Mesothelial cell of epicardium (in vitro differentiated cells): ENCODE data around the gene TNFRSF11A. TPM values are rescaled to one million over a fixed set of nuclear protein-coding genes. Genes with fewer than 3 reads are reported as not detected.

Source experiments
- DNase-seq, 2 experiments: peaks; one replicate each; pipeline ENCODE4 v3.0.0; 2021; ENCODE audit warnings: low spot score in 2 of 2; ENCODE audit not compliant: unreplicated experiment in 2 of 2
- H3K27ac Mint-ChIP-seq: 2 replicates; pipeline ENCODE4 v1.8.0; 2021; ENCODE audit warnings: mixed read lengths
- H3K27me3 Mint-ChIP-seq: 2 replicates; pipeline ENCODE4 v1.8.0; 2021; ENCODE audit warnings: low read depth, mixed read lengths
- H3K36me3 Mint-ChIP-seq: 2 replicates; pipeline ENCODE4 v1.8.0; 2021; ENCODE audit warnings: mixed read lengths
- H3K4me1 Mint-ChIP-seq: 2 replicates; pipeline ENCODE4 v1.8.0; 2021; ENCODE audit warnings: mixed read lengths
- H3K4me3 Mint-ChIP-seq: 2 replicates; pipeline ENCODE4 v1.8.0; 2021; ENCODE audit warnings: mild to moderate bottlenecking, moderate library complexity, mixed read lengths
- H3K9me3 Mint-ChIP-seq: 2 replicates; pipeline ENCODE4 v1.8.0; 2021; ENCODE audit warnings: mixed read lengths
- total RNA-seq: library from RNA; stranded (reverse); gene quantifications from 3 replicates; pipeline ENCODE4 v1.2.1, GENCODE V29; 2021
- TF ChIP-seq, protein P1 (sequence below): fragments of 200-600 bp; sonication (generic); IDR thresholded peaks from one replicate; pipeline ENCODE4 v1.5.0; 2021; ENCODE audit warnings: antibody characterized with exemption; ENCODE audit not compliant: unreplicated experiment

The TNFRSF11A gene
- 0.38 to 0.89 TPM (median 0.83 TPM) in 3 replicates for total RNA-seq

DNA sequence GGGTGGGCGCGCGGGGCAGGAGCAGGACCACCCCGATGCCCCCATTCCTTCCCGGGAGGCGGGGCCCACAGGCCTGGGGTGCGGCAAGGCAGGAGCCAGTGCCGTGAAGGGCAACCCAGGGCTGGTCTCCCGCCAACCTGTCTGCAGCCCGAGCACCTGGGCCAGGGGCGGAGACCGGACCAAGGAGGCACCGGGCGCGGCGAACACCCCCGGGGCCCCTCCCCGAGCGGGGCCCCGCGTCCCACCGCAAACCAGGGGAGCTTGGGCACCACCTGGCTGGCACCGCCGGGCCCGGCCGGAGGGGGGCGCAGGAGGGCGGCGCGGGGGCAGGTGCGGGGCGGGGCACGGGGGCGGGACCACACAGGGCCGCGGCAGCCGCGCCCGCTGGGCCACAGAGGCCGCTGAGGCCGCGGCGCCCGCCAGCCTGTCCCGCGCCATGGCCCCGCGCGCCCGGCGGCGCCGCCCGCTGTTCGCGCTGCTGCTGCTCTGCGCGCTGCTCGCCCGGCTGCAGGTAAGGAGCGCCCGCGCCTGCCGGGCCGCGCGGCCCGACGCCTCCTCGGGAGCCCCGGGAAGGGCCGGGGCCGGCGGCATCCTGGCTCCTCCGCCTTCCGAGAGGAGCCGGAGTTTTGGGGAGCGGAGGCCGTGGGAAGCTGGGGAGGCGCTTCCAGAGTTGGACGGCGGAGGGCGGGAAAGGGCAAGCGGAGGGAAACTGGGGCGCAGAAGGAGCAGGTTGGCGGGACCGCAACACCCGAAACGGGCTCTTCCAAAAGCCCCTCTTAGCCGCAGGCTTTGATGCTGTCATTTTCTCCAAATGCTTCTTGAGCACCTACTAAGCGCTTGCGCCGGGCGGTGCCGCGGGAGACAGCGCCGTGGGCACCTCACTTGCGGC, at the start of gene TNFRSF11A:
TSS of gene TNFRSF11A (plus strand) at position 394 of the 889 bp plus-strand sequence. CDS start at position 437, 43 bp downstream.
- Mint-ChIP-seq H3K36me3 (no peaks in the 10 kb centered on the region), H3K4me3 (peak within 1 kb of the TSS; percentile 63), H3K9me3 (no peaks in the 10 kb centered on the region), H3K27ac (peak within 1 kb of the TSS; percentile 31), H3K4me1 (peaks cover 25% of the 10 kb centered on the region), H3K27me3 (peaks cover 85% of the 10 kb centered on the region)
- DNase-seq: no peak
- TF ChIP-seq, protein P1, sequence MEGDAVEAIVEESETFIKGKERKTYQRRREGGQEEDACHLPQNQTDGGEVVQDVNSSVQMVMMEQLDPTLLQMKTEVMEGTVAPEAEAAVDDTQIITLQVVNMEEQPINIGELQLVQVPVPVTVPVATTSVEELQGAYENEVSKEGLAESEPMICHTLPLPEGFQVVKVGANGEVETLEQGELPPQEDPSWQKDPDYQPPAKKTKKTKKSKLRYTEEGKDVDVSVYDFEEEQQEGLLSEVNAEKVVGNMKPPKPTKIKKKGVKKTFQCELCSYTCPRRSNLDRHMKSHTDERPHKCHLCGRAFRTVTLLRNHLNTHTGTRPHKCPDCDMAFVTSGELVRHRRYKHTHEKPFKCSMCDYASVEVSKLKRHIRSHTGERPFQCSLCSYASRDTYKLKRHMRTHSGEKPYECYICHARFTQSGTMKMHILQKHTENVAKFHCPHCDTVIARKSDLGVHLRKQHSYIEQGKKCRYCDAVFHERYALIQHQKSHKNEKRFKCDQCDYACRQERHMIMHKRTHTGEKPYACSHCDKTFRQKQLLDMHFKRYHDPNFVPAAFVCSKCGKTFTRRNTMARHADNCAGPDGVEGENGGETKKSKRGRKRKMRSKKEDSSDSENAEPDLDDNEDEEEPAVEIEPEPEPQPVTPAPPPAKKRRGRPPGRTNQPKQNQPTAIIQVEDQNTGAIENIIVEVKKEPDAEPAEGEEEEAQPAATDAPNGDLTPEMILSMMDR: peak; percentile 15

DNA sequence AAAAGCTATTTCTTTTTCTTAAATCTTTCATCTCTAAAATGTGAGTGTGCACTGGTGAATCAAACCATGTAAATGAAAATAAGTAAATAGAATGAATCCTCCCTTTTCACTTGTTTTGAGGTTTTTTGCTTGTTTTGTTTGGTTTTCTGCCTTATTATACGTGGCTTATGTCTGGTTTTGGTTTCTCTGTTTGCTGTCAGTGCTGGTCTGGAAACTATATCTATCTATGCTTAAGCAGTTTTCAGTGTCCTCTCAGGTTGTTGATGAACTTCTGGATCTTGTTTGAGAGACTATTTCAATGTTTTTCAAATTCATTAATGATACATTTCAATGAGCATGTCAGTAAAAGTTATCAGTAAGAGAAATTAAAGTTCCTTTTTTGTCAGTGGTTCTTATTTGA, 48.1 kb upstream of the TNFRSF11A start:
- no peak for DNase-seq
- H3K36me3 Mint-ChIP-seq: peaks cover 3% of the 10 kb centered on the region
- H3K4me3 Mint-ChIP-seq: no peak overlapping the region
- no peaks in the 10 kb centered on the region for H3K27me3 Mint-ChIP-seq
- no peaks in the 10 kb centered on the region for H3K9me3 Mint-ChIP-seq
- H3K4me1 Mint-ChIP-seq: peaks cover 4% of the 10 kb centered on the region
- H3K27ac Mint-ChIP-seq: no peak overlapping the region
- TF ChIP-seq, protein P1: no peak

DNA sequence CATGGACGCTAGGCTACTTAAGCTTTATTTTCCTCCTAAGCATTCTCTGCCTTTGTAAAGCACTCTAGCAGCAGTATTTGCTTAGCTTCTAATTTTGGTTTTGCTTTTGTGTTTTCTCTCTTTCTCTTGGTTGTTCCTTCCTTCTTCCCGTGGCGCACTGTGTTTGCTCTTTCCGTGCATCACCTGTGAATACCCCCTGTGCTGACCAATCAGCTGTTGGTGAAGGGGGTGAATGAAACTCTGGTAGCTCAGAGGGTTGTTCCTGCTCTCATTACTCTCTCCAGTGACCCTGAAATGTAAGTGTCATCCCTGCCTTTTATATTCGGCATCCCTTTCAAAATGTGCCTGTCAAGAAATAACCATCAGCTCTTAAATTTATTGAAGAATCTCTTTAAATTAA, 45.5 kb upstream of the TNFRSF11A start:
- Mint-ChIP-seq H3K27ac (no peak overlapping the region), H3K9me3 (no peaks in the 10 kb centered on the region), H3K27me3 (no peaks in the 10 kb centered on the region), H3K4me1 (peaks cover 4% of the 10 kb centered on the region), H3K36me3 (peaks cover 13% of the 10 kb centered on the region), H3K4me3 (no peak overlapping the region)
- TF ChIP-seq, protein P1: no peak
- DNase-seq: no peak

DNA sequence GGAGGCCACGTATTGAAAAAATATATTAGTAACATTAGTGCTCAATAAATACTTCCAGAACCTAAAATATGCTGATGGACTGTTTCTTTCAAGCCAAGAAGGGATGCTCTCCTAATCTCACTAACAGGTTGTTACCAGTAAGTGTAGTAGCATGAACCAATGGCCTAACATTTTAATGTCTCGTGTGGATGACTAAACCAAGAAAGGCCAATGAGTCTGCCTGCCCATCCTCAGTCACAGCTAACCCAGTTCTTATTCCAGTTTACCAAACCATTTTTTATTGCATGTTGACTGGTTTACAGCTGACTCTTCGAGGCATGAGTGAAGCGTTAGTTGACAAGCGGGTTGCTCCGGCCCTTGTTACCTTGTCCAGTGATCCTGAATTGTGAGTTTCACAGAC, 45.1 kb upstream of the TNFRSF11A start:
- H3K27me3 Mint-ChIP-seq: no peaks in the 10 kb centered on the region
- H3K4me1 Mint-ChIP-seq: peaks cover 4% of the 10 kb centered on the region
- H3K27ac Mint-ChIP-seq: no peak overlapping the region
- no peak overlapping the region for H3K4me3 Mint-ChIP-seq
- TF ChIP-seq, protein P1: no peak
- peaks cover 17% of the 10 kb centered on the region for H3K36me3 Mint-ChIP-seq
- no peaks in the 10 kb centered on the region for H3K9me3 Mint-ChIP-seq
- DNase-seq: no peak

DNA sequence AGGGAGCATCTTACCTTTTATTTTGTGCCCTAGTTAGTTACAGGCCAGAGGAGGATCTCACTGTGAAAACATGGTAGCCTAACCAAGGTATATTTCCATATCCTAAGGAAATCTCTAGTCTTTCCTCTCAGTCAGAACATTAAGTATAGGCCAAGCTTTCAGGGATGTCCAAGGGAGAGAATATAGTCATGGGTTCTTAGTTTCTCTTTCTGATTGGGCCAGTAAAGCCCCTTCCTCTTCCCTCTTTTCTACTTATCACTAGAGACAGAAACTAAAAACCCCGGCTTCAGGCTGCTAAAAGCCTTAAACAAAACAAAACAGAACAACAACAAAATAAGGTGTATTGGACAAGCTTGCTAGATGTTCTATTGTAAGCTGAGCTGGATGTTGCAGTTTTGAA, 44.3 kb upstream of the TNFRSF11A start:
- TF ChIP-seq, protein P1: no peak
- no peak for DNase-seq
- no peak overlapping the region for H3K27ac Mint-ChIP-seq
- no peak overlapping the region for H3K4me3 Mint-ChIP-seq
- peaks cover 4% of the 10 kb centered on the region for H3K4me1 Mint-ChIP-seq
- no peaks in the 10 kb centered on the region for H3K27me3 Mint-ChIP-seq
- H3K9me3 Mint-ChIP-seq: no peaks in the 10 kb centered on the region
- peaks cover 22% of the 10 kb centered on the region for H3K36me3 Mint-ChIP-seq
